Measurements from ENCODE around the gene NKX2-2. TPM values are rescaled to one million over a fixed set of nuclear protein-coding genes. Genes with fewer than 3 reads are reported as not detected.

Gene NKX2-2
- polyA plus RNA-seq, 2 of the 4 experiments (the other 2 are of a cell fraction) = not detected

DNA sequence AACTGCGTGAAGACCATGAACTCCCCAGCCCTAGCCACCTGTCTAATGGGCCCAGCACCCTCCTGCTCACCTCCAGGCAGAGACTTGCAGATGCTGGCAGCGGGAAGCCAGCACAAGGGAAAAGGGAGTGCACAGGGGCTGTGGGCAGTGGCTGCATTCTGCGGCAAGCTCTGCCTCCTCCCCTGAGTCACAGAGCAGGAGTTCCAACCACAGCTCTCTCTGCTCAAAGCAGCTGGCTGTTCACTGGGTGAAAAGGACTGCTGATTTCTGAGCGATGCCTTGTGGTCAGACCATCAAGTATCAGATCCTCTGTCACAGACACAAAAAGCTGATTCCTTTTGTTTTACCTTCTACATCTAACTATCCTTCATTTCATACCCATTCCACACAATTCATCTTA, 10.5 kb downstream of the NKX2-2 start:
- H3K9me3 ChIP-seq = no peaks in the 10 kb centered on the region
- H3K4me3 ChIP-seq = no peak overlapping the region
- DNase-seq (ENCODE audit: low read depth in 1 of 2, low spot score in 1 of 2) (no peak), FAIRE-seq (no peak), ATAC-seq (no peak)
- ChIA-PET CTCF (interaction anchor here (0.8 to 24.8 kb wide), 14 partner anchors 11 to 678 kb away, joined by 3 to 610 read pairs (median 10); no protein-coding TSS in a partner anchor), POLR2A (interaction anchor here (0.9 kb wide), 1 partner anchor 201 kb away, joined by 3 read pairs; the partner anchor contains the start of gene XRN2)
- WGBS (ENCODE audit: missing lambda C conversion rate) = 62% methylated on average over 3 of the region's 4 CpGs
- no peak overlapping the region for H3K4me2 ChIP-seq
- H3K27ac ChIP-seq = no peak overlapping the region
- H3K4me1 ChIP-seq = peaks cover 6% of the 10 kb centered on the region; the same call in 1 of the 3 replicates
- TF ChIP-seq EHF (CRISPR knock-in tag; IDR thresholded peaks at IDR 0.05) (no peak), FOXS1 (CRISPR knock-in tag; IDR thresholded peaks at IDR 0.05) (no peak), HEYL (CRISPR knock-in tag; IDR thresholded peaks at IDR 0.05) (no peak), ZNF302 (CRISPR knock-in tag; IDR thresholded peaks at IDR 0.05) (no peak)
- TF ChIP-seq, protein P1, sequence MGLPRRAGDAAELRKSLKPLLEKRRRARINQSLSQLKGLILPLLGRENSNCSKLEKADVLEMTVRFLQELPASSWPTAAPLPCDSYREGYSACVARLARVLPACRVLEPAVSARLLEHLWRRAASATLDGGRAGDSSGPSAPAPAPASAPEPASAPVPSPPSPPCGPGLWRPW (IDR thresholded peaks at IDR 0.05) = no peak
- TF ChIP-seq, protein P2, sequence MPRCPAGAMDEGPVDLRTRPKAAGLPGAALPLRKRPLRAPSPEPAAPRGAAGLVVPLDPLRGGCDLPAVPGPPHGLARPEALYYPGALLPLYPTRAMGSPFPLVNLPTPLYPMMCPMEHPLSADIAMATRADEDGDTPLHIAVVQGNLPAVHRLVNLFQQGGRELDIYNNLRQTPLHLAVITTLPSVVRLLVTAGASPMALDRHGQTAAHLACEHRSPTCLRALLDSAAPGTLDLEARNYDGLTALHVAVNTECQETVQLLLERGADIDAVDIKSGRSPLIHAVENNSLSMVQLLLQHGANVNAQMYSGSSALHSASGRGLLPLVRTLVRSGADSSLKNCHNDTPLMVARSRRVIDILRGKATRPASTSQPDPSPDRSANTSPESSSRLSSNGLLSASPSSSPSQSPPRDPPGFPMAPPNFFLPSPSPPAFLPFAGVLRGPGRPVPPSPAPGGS (IDR thresholded peaks at IDR 0.05) = no peak
- TF ChIP-seq, protein P3, sequence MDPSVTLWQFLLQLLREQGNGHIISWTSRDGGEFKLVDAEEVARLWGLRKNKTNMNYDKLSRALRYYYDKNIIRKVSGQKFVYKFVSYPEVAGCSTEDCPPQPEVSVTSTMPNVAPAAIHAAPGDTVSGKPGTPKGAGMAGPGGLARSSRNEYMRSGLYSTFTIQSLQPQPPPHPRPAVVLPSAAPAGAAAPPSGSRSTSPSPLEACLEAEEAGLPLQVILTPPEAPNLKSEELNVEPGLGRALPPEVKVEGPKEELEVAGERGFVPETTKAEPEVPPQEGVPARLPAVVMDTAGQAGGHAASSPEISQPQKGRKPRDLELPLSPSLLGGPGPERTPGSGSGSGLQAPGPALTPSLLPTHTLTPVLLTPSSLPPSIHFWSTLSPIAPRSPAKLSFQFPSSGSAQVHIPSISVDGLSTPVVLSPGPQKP (IDR thresholded peaks at IDR 0.05; ENCODE audit: low read depth, low read length) = no peak
- TF ChIP-seq, protein P4, sequence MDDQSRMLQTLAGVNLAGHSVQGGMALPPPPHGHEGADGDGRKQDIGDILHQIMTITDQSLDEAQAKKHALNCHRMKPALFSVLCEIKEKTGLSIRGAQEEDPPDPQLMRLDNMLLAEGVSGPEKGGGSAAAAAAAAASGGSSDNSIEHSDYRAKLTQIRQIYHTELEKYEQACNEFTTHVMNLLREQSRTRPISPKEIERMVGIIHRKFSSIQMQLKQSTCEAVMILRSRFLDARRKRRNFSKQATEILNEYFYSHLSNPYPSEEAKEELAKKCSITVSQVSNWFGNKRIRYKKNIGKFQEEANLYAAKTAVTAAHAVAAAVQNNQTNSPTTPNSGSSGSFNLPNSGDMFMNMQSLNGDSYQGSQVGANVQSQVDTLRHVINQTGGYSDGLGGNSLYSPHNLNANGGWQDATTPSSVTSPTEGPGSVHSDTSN (IDR thresholded peaks at IDR 0.05) = no peak

DNA sequence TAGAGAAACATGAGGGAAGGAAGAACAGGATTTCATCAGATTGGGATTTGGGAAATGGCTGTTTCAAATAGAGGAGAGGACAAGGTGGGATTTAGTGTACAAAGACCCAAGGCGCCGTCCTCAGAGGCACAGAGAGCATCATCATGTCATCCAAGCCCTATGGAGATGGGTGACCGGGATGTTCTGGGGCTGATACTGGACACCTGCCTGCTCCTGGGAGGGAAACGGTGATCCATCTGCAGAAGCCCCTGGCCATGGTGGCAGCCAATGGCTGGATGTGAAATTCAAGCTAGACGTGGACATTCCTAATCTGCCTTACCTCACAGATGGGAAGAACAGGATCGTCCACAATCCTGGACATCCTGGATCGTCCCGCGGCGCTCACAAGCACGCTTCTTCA, 12.7 kb downstream of the NKX2-2 start:
- no peak for FAIRE-seq
- peaks cover 6% of the 10 kb centered on the region; the same call in 1 of the 3 replicates for H3K4me1 ChIP-seq
- no peaks in the 10 kb centered on the region for H3K9me3 ChIP-seq
- no peak overlapping the region for H3K27ac ChIP-seq
- H3K4me3 ChIP-seq = no peak overlapping the region
- DNase-seq (ENCODE audit: low read depth in 1 of 2, low spot score in 1 of 2) = no peak
- 62% methylated on average over 11 of the region's 11 CpGs for WGBS (ENCODE audit: missing lambda C conversion rate)
- no peak for ATAC-seq
- CTCF ChIA-PET = interaction anchor here (0.7 to 24.8 kb wide), 6 partner anchors 9 to 664 kb away, joined by 3 to 610 read pairs (median 122); no protein-coding TSS in a partner anchor
- H3K4me2 ChIP-seq = no peak overlapping the region
- TF ChIP-seq CEBPB (IDR thresholded peaks at IDR 0.05) (no peak), POLR2AphosphoS2 (conservative IDR thresholded peaks at IDR 0.05; ENCODE audit: low read length) (no peak), RARB (CRISPR knock-in tag; IDR thresholded peaks at IDR 0.05) (no peak), ZC3H11A (IDR thresholded peaks at IDR 0.05) (no peak)
- POLR2A ChIA-PET = no interaction called here

DNA sequence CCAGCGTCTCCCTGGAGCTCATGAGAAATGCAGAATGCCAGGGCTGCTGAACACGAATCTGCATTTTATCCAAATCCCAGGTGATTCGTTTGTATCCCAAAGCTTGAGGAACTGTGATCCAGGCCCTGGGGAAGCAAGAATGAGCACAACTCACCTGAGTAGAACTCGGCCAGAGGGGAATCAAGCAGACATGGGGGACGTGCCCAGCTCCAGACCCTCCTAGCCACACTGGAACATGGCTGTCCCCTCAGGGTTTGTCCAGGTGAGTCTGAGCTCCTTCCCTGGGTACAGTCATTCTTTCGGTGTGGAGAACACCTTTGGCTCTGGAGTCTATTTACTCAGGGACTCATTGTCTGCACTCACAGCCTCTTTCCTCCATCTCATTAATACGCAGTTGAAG, 13.3 kb downstream of the NKX2-2 start:
- no peak for TF ChIP-seq CHD2 (IDR thresholded peaks at IDR 0.05; ENCODE audit: low read length, partially characterized antibody)
- TF ChIP-seq, protein P1 (IDR thresholded peaks at IDR 0.05) = no peak
- TF ChIP-seq NFE2L2 (conservative IDR thresholded peaks at IDR 0.05; ENCODE audit: low read length) = no peak
- POLR2A ChIA-PET = no interaction called here
- no peaks in the 10 kb centered on the region for H3K9me3 ChIP-seq

DNA sequence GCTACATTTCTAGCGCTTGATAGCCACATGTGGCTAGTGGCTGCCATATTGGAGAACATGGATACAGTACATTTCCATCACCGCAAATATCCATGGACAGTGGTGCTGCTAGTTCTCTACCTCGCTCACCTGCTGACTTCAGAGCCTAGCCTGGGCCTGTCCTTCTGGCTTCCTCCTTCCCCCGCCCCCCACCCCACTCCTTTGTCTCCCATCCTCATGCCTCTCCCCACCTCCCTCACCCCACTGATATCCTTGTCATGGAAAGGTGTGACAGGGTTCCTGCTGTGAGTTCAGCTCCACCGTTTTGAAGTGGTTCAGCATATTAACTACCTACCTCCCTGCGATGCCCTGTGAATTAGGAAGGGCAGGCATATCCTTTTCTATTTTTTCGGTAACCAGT, 14.2 kb downstream of the NKX2-2 start:
- WGBS (ENCODE audit: missing lambda C conversion rate) = 59% methylated on average over 7 of the region's 7 CpGs
- Histone ChIP-seq H3K27ac (no peak overlapping the region), H3K4me2 (no peak overlapping the region), H3K4me1 (no peaks in the 10 kb centered on the region), H3K9me3 (no peaks in the 10 kb centered on the region), H3K4me3 (no peak overlapping the region)
- no peak for ATAC-seq
- ChIA-PET CTCF (interaction anchor here (1.1 to 24.8 kb wide), 5 partner anchors 8 to 639 kb away, joined by 3 to 610 read pairs (median 115); no protein-coding TSS in a partner anchor), POLR2A (no interaction called here)
- DNase-seq (ENCODE audit: low read depth in 1 of 2, low spot score in 1 of 2) = no peak
- TF ChIP-seq KDM1A (IDR thresholded peaks at IDR 0.05; ENCODE audit: low read depth) (no peak), POLR2AphosphoS2 (conservative IDR thresholded peaks at IDR 0.05; ENCODE audit: low read length) (no peak)
- no peak for FAIRE-seq

More for the DNA sequence above, 13.3 kb downstream of the NKX2-2 start:
- H3K4me2 ChIP-seq = no peak overlapping the region
- 39% methylated on average over 6 of the region's 7 CpGs for WGBS (ENCODE audit: missing lambda C conversion rate)
- no peak for FAIRE-seq
- peaks cover 3% of the 10 kb centered on the region; the same call in 1 of the 3 replicates for H3K4me1 ChIP-seq
- no peak for DNase-seq (ENCODE audit: low read depth in 1 of 2, low spot score in 1 of 2)
- CTCF ChIA-PET = interaction anchor here (1.0 to 24.8 kb wide), 7 partner anchors 9 to 664 kb away, joined by 3 to 610 read pairs (median 115); no protein-coding TSS in a partner anchor
- no peak for ATAC-seq
- H3K27ac ChIP-seq = no peak overlapping the region
- no peak overlapping the region for H3K4me3 ChIP-seq
